Activated CD4-positive, alpha-beta T cell treated with anti-CD3 and anti-CD28 coated beads, Interleukin-2, amount 50 U/mL, for 24 hours (primary cell): ENCODE measurements around the gene TDRD9.
"Not testable (repeated sequence)": the region's sequence is repeated elsewhere in the genome, so short reads cannot be mapped to it uniquely, and the experiment has no call there.

ENCODE experiments used
- DNase-seq, 2 donors: peaks; one replicate each; pipeline ENCODE4 v3.0.0-alpha.2; 2020; ENCODE audit warnings: low read depth in 1 of 2, low spot score in 1 of 2

Gene TDRD9

DNA sequence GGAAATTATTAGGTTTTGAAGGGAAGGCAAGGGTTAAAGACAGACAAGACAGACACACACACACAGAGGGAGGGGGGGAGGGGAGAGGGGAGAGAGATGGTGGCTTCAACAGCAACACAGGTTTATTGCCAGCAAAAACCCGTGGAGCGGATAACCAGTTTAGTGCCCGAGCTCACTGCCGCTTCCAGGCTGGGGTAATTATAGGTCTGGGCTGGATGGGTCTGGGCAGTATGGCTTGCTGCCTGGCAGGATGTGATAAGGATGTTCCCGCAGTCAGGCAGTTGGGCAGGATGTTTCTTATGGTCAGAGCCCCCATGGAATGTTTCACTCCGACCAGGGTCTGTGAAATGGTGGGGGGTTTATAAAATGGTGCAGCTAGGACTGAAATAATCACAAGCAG, 4.4 kb upstream of the TDRD9 start:
- DNase-seq = no peak

GRCh38 chr14:103925316-103925715, 2.9 kb upstream of the TDRD9 start:
- DNase-seq = no peak

- DNase-seq = no peak
Observed at GRCh38 chr14:103927566-103927965, 690 bp upstream of the TDRD9 start.

GRCh38 chr14:103930051-103930604, 1.9 kb downstream of the TDRD9 start:
- DNase-seq = no peak

- DNase-seq = no peak
Observed at GRCh38 chr14:103931422-103931821, 3.2 kb downstream of the TDRD9 start.

- DNase-seq = no peak
Observed at GRCh38 chr14:103932791-103933490, 4.7 kb downstream of the TDRD9 start.

DNA sequence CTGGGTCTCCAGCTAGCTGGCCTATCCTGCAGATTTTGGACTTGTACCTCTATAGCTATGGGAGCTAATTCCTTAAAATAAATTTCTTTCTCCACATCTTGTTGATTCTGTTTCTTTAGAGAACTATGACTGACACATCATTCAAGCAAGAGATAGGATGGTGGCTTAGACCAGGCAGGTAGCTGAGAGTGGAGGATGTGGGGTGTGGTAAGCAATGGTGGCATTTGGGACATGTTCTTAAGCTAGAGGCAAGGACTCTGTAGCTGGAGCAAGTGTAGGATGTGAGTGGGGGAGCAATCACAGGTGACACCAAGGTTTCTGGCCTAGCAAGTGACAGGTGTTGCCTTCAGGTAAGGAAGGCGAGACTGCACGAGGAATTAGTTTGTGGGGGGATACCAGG, 6.8 kb downstream of the TDRD9 start:
- DNase-seq = no peak

DNA sequence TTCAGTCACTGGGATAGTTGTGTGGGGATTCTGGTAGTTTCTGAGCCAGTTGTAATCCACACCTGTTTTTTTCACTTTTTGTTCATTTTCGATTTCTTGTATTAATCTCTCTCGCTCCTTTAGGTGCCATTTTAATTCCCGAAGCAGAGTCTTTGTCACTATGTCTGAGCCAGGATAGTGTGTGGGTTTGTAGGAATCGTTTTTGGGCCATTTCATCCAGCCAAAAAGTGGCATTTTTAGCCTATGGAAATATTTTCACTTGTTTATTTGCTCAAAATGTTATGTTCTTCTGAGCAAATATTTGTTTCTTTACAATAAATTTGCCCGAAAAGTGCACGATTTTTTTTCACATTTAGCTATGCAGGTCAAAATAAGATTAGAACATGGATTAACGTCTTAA, 13.2 kb downstream of the TDRD9 start:
- no peak for DNase-seq

- no peak for DNase-seq
Observed at GRCh38 chr14:103941973-103942736, 13.9 kb downstream of the TDRD9 start, which contains the start of gene RD3L. TSS of gene RD3L (minus strand) at chr14:103942529. CDS start at chr14:103941695, 834 bp downstream.

GRCh38 chr14:103943673-103944072, 15.4 kb downstream of the TDRD9 start:
- no peak for DNase-seq

GRCh38 chr14:103946975-103947374, 18.7 kb downstream of the TDRD9 start:
- DNase-seq = no peak

GRCh38 chr14:103948442-103948841, 20.2 kb downstream of the TDRD9 start:
- DNase-seq = no peak

- no peak for DNase-seq
Observed at GRCh38 chr14:103949131-103949790, 21.0 kb downstream of the TDRD9 start.

- DNase-seq = no peak
Observed at GRCh38 chr14:103960457-103961055, 32.3 kb downstream of the TDRD9 start.

GRCh38 chr14:103961928-103962578, 33.8 kb downstream of the TDRD9 start:
- no peak for DNase-seq

- no peak for DNase-seq
Observed at GRCh38 chr14:103966631-103967030, 38.4 kb downstream of the TDRD9 start.

DNA sequence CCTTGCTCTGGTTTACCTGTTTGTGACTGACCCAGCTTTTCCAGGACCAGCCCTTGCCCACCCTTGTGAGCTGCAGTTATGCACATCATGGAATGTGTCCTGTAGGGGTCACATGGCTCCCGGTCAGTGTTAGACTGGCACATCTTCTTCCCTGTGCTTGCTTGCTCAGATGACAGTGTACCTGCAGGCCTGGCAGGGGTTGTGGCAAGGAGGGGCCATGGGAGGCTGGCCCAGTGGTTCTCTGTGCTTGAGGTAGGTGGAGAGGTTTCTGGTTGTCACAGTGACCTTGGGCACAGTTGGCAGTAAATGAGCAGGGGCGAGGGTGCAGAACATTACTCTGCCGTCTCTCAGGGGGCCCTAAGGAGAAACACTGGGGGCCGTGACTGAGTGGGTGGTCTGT, 41.7 kb downstream of the TDRD9 start:
- DNase-seq = no peak

- DNase-seq = no peak
Observed at GRCh38 chr14:103973354-103973753, 45.1 kb downstream of the TDRD9 start.

- no peak for DNase-seq
Observed at GRCh38 chr14:103974575-103974974, 46.3 kb downstream of the TDRD9 start.

DNA sequence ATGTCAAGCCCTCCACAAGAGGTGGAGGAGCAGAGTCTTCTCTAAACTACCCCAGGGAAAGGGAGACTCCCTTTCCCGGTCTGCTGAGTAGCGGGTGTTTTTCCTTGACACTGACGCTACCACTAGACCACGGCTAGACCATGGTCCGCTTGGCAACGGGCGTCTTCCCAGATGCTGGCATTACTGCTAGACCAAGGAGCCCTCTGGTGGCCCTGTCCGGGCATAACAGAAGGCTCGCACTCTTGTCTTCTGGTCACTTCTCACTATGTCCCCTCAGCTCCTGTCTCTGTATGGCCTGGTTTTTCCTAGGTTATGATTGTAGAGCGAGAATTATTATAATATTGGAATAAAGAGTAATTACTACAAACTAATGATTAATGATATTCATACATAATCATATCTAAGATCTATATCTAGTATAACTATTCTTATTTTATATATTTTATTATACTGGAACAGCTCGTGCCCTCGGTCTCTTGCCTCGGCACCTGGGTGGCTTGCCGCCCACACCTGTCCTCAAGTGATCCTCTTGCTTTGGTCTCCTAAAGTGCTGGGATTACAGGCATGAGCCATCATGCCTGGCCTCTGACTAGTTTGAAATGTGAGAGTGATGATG, 52.5 kb downstream of the TDRD9 start:
- DNase-seq = not testable (repeated sequence)
